Measurements from ENCODE around the gene MBD3L2B.
"Not testable (repeated sequence)": the region's sequence is repeated elsewhere in the genome, so short reads cannot be mapped to it uniquely, and the experiment has no call there.

Gene MBD3L2B

DNA sequence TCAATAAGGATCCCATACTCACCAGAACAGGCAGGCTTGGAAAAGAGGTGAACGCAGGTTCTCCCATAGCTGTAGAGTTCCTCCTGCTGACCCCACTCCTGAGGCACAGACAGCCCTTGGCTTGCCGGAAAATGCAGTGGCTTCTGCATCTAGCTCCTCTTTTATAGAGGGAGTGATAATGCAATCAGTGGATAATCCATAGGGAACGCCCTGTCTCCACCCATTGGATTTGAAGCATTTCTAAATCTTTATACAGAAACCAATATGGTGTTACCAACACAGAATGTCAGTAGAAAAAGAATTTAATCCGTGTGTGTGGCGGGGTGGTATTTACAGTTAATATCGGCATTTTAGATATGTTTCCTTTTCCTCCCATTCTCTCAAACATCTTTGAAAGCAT lies at the start of gene MBD3L2B:
MBD3L2B (minus strand) TSS at position 101 of the 400 bp plus-strand sequence; CDS start at position 67, 34 bp downstream.
- H3K36me3 ChIP-seq (ENCODE audit: control insufficient read depth in 2 of 2, insufficient read depth in 1 of 2, low read length in 2 of 2); POLR2A ChIA-PET; CTCF ChIA-PET; H3K4me3 ChIP-seq (ENCODE audit: low read depth, low read length); H3K9me3 ChIP-seq (ENCODE audit: control insufficient read depth, insufficient read depth, low read depth, low read length); H3K4me1 ChIP-seq (ENCODE audit: control insufficient read depth, insufficient read depth, low read length); H3K27ac ChIP-seq (ENCODE audit: extremely low read depth, low read depth, low read length): not testable (repeated sequence)

DNA sequence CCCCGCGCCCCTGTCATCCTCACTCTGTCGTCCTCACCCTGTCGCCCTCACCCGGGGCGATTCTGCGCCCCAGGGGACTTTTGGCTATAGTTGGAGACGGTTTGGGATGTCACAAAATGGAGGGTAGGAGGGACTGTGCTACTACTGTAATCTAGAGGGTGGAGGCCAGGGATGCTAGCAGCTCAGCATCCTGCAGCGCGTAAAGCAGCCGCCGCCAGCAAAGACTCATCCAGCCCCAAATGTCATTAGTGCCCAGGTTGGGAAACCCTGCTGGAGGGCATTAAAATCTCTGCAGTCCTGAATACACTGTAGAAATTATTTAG lies 48.6 kb upstream of the MBD3L2B start:
- ChIA-PET POLR2A (interaction anchor here (0.8 to 2.6 kb wide), 8 partner anchors 8 to 1166 kb away, joined by 3 to 30 read pairs (median 4); partner anchors contain the start of genes INSR and NDUFA11), CTCF (interaction anchor here (0.5 to 1.1 kb wide), 5 partner anchors 86 to 689 kb away, joined by 3 to 6 read pairs (median 4); no protein-coding TSS in a partner anchor)
- H3K4me1 ChIP-seq (ENCODE audit: control insufficient read depth, insufficient read depth, low read length), result no peaks in the 10 kb centered on the region
- H3K36me3 ChIP-seq (ENCODE audit: control insufficient read depth in 2 of 2, insufficient read depth in 1 of 2, low read length in 2 of 2), result peaks cover 6 to 36% of the 10 kb centered on the region in 2 experiments; a peak in 2 of 3 replicates
- H3K4me3 ChIP-seq (ENCODE audit: low read depth, low read length), result peak overlapping the region; percentile 88
- no peaks in the 10 kb centered on the region for H3K9me3 ChIP-seq (ENCODE audit: control insufficient read depth, insufficient read depth, low read depth, low read length)
- no peak overlapping the region for H3K27ac ChIP-seq (ENCODE audit: extremely low read depth, low read depth, low read length)
- TF ChIP-seq ZNF792 (tag by site-specific recombination; IDR thresholded peaks at IDR 0.05), result no peak
- TF ChIP-seq ZNF654 (tag by site-specific recombination; IDR thresholded peaks at IDR 0.05; ENCODE audit: low read depth), result no peak
- TF ChIP-seq, protein P1, sequence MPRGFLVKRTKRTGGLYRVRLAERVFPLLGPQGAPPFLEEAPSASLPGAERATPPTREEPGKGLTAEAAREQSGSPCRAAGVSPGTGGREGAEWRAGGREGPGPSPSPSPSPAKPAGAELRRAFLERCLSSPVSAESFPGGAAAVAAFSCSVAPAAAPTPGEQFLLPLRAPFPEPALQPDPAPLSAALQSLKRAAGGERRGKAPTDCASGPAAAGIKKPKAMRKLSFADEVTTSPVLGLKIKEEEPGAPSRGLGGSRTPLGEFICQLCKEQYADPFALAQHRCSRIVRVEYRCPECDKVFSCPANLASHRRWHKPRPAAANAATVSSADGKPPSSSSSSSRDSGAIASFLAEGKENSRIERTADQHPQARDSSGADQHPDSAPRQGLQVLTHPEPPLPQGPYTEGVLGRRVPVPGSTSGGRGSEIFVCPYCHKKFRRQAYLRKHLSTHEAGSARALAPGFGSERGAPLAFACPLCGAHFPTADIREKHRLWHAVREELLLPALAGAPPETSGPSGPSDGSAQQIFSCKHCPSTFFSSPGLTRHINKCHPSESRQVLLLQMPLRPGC (tag by site-specific recombination; IDR thresholded peaks at IDR 0.05), result no peak
- TF ChIP-seq ZFP37 (tag by site-specific recombination; IDR thresholded peaks at IDR 0.05), result 0 out of 2 replicates have a peak, but pooled peaks have one; percentile 4
- 0 out of 2 replicates have a peak, but pooled peaks have one; percentile 22 for TF ChIP-seq GLIS1 (tag by site-specific recombination; IDR thresholded peaks at IDR 0.05)
- TF ChIP-seq, protein P2, sequence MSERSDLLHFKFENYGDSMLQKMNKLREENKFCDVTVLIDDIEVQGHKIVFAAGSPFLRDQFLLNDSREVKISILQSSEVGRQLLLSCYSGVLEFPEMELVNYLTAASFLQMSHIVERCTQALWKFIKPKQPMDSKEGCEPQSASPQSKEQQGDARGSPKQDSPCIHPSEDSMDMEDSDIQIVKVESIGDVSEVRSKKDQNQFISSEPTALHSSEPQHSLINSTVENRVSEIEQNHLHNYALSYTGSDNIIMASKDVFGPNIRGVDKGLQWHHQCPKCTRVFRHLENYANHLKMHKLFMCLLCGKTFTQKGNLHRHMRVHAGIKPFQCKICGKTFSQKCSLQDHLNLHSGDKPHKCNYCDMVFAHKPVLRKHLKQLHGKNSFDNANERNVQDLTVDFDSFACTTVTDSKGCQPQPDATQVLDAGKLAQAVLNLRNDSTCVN (tag by site-specific recombination; optimal IDR thresholded peaks at IDR 0.05), result no peak
- TF ChIP-seq OSR2 (tag by site-specific recombination; IDR thresholded peaks at IDR 0.05), result no peak
- TF ChIP-seq, protein P3, sequence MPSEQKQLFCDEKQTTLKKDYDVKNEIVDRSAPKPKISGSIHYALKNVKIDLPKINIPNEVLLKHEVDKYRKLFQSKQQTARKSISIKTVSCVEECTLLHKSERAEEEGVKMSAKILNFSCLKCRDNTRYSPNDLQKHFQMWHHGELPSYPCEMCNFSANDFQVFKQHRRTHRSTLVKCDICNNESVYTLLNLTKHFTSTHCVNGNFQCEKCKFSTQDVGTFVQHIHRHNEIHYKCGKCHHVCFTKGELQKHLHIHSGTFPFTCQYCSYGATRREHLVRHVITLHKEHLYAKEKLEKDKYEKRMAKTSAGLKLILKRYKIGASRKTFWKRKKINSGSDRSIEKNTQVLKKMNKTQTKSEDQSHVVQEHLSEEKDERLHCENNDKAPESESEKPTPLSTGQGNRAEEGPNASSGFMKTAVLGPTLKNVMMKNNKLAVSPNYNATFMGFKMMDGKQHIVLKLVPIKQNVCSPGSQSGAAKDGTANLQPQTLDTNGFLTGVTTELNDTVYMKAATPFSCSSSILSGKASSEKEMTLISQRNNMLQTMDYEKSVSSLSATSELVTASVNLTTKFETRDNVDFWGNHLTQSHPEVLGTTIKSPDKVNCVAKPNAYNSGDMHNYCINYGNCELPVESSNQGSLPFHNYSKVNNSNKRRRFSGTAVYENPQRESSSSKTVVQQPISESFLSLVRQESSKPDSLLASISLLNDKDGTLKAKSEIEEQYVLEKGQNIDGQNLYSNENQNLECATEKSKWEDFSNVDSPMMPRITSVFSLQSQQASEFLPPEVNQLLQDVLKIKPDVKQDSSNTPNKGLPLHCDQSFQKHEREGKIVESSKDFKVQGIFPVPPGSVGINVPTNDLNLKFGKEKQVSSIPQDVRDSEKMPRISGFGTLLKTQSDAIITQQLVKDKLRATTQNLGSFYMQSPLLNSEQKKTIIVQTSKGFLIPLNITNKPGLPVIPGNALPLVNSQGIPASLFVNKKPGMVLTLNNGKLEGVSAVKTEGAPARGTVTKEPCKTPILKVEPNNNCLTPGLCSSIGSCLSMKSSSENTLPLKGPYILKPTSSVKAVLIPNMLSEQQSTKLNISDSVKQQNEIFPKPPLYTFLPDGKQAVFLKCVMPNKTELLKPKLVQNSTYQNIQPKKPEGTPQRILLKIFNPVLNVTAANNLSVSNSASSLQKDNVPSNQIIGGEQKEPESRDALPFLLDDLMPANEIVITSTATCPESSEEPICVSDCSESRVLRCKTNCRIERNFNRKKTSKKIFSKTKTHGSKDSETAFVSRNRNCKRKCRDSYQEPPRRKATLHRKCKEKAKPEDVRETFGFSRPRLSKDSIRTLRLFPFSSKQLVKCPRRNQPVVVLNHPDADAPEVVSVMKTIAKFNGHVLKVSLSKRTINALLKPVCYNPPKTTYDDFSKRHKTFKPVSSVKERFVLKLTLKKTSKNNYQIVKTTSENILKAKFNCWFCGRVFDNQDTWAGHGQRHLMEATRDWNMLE (tag by site-specific recombination; conservative IDR thresholded peaks at IDR 0.05; ENCODE audit: low read depth), result no peak
- TF ChIP-seq, protein P4, sequence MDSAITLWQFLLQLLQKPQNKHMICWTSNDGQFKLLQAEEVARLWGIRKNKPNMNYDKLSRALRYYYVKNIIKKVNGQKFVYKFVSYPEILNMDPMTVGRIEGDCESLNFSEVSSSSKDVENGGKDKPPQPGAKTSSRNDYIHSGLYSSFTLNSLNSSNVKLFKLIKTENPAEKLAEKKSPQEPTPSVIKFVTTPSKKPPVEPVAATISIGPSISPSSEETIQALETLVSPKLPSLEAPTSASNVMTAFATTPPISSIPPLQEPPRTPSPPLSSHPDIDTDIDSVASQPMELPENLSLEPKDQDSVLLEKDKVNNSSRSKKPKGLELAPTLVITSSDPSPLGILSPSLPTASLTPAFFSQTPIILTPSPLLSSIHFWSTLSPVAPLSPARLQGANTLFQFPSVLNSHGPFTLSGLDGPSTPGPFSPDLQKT (IDR thresholded peaks at IDR 0.05; ENCODE audit: borderline replicate concordance, low read depth, low read length), result no peak
- TF ChIP-seq SP7 (tag by site-specific recombination; IDR thresholded peaks at IDR 0.05), result no peak
- TF ChIP-seq, protein P5, sequence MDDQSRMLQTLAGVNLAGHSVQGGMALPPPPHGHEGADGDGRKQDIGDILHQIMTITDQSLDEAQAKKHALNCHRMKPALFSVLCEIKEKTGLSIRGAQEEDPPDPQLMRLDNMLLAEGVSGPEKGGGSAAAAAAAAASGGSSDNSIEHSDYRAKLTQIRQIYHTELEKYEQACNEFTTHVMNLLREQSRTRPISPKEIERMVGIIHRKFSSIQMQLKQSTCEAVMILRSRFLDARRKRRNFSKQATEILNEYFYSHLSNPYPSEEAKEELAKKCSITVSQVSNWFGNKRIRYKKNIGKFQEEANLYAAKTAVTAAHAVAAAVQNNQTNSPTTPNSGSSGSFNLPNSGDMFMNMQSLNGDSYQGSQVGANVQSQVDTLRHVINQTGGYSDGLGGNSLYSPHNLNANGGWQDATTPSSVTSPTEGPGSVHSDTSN (CRISPR knock-in tag; IDR thresholded peaks at IDR 0.05), result no peak
- TF ChIP-seq ZNF629 (tag by site-specific recombination; IDR thresholded peaks at IDR 0.05), result no peak
- TF ChIP-seq ZNF624 (tag by site-specific recombination; IDR thresholded peaks at IDR 0.05), result no peak

Measured in HEK293 (cell line).